Measurements from ENCODE around the gene COA5.

The COA5 gene

DNA sequence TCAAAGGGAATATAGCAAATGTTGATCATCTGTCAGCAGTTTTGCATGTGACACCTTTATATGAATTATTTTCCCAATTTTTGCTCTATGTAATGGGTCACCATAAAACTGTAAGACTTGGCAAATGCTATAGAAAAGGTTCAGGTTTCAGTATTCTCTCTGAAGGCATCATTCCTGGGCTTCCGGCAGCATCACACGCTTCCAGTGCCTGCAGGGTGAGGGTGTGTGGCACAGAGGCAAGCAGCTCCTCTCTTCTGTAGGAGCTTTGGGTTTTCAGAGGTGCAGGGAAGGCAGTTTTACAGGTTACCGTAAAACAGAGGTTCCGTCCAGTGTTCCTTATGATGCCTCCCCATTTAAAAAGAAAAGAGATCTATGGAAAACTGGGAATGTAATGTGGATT, 18.8 kb downstream of the COA5 start:
- in situ Hi-C loops (cut with HindIII; ENCODE audit: low pct_ligation_motif_present, low sequenced_read_pairs), result no loop called here
- H3K27me3 ChIP-seq (replicated peaks), result no peaks in the 10 kb centered on the region
- TF ChIP-seq, protein P1, sequence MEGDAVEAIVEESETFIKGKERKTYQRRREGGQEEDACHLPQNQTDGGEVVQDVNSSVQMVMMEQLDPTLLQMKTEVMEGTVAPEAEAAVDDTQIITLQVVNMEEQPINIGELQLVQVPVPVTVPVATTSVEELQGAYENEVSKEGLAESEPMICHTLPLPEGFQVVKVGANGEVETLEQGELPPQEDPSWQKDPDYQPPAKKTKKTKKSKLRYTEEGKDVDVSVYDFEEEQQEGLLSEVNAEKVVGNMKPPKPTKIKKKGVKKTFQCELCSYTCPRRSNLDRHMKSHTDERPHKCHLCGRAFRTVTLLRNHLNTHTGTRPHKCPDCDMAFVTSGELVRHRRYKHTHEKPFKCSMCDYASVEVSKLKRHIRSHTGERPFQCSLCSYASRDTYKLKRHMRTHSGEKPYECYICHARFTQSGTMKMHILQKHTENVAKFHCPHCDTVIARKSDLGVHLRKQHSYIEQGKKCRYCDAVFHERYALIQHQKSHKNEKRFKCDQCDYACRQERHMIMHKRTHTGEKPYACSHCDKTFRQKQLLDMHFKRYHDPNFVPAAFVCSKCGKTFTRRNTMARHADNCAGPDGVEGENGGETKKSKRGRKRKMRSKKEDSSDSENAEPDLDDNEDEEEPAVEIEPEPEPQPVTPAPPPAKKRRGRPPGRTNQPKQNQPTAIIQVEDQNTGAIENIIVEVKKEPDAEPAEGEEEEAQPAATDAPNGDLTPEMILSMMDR (IDR thresholded peaks at IDR 0.05; ENCODE audit: low read depth, low read length, missing control alignments), result no peak
- no peaks in the 10 kb centered on the region for H3K36me3 ChIP-seq (replicated peaks)
- no peak for DNase-seq
- H3K27ac ChIP-seq, result no peak overlapping the region
- H3K4me3 ChIP-seq (ENCODE audit: low read depth, low read length), result no peak overlapping the region

DNA sequence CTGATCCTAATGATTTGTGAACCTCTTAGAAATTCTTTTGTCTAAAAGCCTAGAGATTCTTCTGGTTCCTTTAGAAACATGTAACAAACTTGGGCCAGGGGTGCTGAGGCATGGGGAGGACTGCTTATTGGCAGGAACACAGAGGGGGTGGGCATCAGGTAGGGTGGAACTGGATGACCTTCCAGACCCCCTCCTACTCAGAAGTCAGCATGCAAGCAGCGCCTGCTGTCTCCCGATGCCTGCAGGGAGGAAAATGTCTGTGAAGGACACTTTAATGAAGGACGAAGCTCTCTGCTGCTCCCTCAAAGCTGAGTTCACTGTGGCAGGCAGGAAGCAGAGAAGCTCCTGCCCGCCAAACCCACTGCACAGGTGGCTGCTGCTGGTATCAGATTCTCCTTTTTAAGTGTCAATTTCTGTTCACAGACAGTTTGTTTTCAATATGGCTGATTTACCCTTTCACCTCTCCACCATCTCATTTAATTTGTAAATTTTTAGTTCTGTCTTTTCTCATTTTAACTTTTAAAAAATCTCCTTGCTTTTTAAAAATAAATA, 19.4 kb downstream of the COA5 start:
- in situ Hi-C loops (cut with HindIII; ENCODE audit: low pct_ligation_motif_present, low sequenced_read_pairs), result no loop called here
- Histone ChIP-seq H3K4me3 (ENCODE audit: low read depth, low read length) (no peak overlapping the region), H3K36me3 (replicated peaks) (no peaks in the 10 kb centered on the region), H3K27ac (no peak overlapping the region), H3K27me3 (replicated peaks) (no peaks in the 10 kb centered on the region)
- no peak for DNase-seq
- TF ChIP-seq, protein P1 (IDR thresholded peaks at IDR 0.05; ENCODE audit: low read depth, low read length, missing control alignments), result no peak

DNA sequence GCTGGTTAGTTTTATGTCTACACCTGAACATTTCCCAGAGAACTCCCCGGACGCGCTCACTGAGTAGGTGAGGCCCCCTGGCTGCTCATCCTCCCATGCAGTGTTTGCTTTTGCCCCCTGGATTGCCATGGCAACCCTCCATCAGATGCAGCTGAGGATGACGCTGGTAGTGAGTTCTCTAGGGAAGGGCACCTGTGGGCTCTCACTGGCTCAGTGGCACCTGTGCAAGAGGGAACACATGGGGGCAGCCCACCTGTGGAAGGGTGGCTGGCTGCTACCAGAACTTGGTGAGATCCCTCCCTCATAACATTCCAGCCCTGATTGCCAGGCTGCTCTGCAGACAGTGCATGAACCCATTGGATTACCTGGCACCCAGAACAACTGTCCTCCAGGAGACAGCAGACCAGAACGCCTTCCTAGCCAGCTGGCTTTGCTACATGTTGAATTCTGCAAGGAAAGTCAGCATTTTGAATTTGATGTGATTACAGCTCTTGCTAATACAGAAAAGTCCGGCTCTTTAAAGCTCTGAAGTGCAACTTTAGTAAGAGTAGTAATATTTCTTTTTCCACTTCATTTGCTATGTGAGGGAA, 21.7 kb downstream of the COA5 start:
- Histone ChIP-seq H3K4me3 (ENCODE audit: low read depth, low read length) (no peak overlapping the region), H3K27me3 (replicated peaks) (no peaks in the 10 kb centered on the region), H3K27ac (no peak overlapping the region), H3K36me3 (replicated peaks) (peaks cover 4% of the 10 kb centered on the region)
- in situ Hi-C loops (cut with HindIII; ENCODE audit: low pct_ligation_motif_present, low sequenced_read_pairs), result no loop called here
- no peak for DNase-seq
- TF ChIP-seq, protein P1 (IDR thresholded peaks at IDR 0.05; ENCODE audit: low read depth, low read length, missing control alignments), result no peak

DNA sequence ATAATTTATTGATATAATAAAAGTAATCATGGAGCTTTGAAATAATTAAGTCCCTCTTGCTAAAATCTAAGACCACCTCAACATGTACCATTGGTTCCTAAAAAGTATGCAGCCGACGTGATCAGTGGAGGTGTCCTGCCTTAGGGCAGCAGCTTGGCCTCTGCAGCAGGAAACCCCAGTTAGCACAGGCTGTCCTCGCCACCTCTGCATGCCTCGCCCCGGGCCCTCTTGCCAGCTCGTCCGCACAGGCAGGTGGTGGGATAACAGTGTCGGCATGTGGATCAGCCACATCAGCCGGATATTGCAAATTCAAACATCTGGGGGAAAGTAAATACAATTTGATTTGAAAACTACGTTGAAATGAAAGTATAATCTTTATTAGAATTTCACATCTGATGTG, 22.9 kb downstream of the COA5 start:
- no peak for DNase-seq
- H3K36me3 ChIP-seq (replicated peaks), result peaks cover 4% of the 10 kb centered on the region
- TF ChIP-seq, protein P1 (IDR thresholded peaks at IDR 0.05; ENCODE audit: low read depth, low read length, missing control alignments), result no peak
- no peak overlapping the region for H3K4me3 ChIP-seq (ENCODE audit: low read depth, low read length)
- H3K27ac ChIP-seq, result no peak overlapping the region
- in situ Hi-C loops (cut with HindIII; ENCODE audit: low pct_ligation_motif_present, low sequenced_read_pairs), result no loop called here
- H3K27me3 ChIP-seq (replicated peaks), result no peaks in the 10 kb centered on the region

DNA sequence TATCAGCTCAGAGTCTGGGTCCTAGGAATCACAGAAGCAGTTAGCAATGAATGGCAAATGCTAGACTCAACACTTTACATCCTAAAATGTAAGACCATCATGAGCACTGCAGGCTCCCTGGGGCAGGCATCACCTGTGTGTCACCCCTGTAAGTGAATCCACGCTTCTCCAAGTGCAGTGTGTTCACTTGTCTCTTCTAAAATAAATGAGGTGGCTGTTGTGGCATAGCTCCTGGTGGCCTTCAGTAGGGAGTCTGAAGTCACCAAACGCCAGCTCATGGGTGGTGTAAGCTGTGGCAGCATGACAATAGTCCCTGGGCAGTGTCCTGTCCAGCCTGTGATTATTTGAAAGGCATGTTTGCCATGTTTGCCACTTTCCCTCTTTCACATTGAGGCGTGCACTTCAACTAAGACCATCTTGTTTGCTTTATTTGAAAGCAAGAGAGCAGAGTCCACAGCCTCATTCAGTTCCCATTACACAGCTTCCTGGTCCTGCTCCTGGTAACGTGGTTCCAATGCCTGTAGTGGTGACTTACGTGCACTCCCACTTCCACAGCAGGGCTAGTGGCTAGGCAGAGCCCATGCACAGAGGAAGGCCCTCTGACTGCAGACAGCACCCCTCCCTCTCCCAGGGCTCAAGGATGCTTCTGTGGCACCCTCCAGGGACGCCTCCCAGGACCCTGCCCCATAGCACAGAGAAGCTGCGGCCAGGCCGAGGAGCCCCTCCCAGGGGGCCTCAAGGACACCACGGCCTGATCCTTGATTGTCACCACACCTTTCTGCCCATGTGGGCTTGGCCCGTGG, 24.3 kb downstream of the COA5 start:
- H3K27me3 ChIP-seq (replicated peaks), result no peaks in the 10 kb centered on the region
- H3K4me3 ChIP-seq (ENCODE audit: low read depth, low read length), result no peak overlapping the region
- TF ChIP-seq, protein P1 (IDR thresholded peaks at IDR 0.05; ENCODE audit: low read depth, low read length, missing control alignments), result no peak
- peaks cover 4% of the 10 kb centered on the region for H3K36me3 ChIP-seq (replicated peaks)
- no peak for DNase-seq
- H3K27ac ChIP-seq, result no peak overlapping the region
- in situ Hi-C loops (cut with HindIII; ENCODE audit: low pct_ligation_motif_present, low sequenced_read_pairs), result no loop called here
